ENCODE results near the gene TMCO4.

Gene TMCO4

DNA sequence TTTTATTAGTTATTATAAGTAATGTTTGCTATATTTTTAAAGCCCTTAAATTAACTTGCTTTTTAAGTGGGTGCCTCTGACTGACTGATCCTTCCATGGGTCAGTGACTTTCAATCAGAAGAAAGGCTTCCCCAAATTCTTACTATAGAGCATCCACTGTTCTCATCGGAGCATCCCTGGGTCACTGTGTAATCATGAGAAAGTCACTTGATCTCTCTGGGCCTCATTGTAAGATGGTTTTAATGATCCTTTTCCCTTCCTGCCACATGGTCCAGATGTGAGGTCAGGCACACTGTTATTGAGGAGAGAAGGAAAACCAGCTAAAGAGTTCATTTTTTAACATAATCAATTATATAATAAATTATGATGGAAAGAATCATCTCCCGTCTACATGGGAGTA is 166.6 kb downstream of the TMCO4 start:
- DNase-seq: no peak

Data from NCI-H446 (cell line).